ENCODE data around the gene CROCC2.

CROCC2 gene

DNA sequence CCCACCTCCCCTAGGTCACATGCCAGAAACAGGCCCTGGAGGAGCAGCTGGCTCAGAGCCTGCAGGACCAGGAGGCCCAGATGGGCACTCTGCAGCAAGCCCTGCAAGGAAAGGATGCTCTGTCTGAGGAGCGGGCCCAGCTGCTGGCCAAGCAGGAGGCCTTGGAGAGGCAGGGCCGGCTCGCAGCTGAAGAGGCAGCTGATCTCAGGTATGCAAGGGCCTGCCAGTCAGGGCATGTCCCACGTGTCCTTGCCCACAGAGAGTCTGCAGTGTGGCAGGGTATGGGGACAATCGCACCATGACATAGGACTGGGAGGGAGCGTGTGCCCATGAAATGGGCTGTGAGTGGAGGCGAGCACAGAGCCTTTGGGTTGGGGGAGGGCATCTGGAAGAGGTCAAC lies 39.9 kb downstream of the CROCC2 start:
- no peak for DNase-seq

DNA sequence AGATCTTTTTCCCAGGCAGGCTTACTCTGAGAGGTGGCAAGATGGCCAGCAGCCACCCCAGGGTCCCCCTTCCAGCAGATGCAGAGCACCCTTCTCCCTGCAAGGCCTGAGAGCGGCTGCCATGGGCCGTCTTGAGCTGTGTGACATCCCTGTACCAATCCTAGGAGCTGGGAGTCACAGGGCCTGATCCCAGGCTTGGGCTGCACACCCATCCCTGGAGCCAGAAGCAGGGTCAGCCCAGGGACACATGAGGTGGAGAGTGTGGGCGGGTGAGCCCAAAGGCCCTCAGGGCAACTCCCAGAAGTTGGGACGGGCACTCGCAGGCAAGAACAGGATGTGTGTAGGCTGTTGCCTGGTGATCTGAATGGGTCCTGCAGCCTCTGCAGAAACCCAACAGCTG lies 40.5 kb downstream of the CROCC2 start:
- DNase-seq = no peak

DNA sequence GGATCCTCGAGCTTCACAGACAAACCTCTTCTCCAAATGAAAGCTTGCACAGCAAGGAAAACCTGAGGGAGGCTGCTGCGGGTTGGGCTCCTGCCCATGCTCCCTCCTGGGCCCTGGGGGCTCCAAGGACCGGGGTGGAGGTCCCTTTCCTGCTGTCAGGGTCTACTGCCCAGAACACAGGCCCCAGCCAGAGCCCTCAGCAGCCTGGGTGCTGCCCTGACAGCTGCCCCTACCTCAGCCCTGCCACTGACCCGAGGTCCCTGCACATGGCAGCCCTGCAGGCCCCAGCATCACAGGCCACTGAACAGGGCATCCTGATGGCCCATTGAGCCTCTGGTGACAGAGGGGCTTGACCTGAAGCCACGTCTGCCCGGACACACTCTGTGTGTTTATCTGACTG lies 41.0 kb downstream of the CROCC2 start:
- DNase-seq = no peak

GRCh38 chr2:240947607-240948006 lies 41.5 kb downstream of the CROCC2 start:
- DNase-seq = no peak

- DNase-seq = no peak
These were observed 42.0 kb downstream of the CROCC2 start for GRCh38 chr2:240948086-240948485.

DNA sequence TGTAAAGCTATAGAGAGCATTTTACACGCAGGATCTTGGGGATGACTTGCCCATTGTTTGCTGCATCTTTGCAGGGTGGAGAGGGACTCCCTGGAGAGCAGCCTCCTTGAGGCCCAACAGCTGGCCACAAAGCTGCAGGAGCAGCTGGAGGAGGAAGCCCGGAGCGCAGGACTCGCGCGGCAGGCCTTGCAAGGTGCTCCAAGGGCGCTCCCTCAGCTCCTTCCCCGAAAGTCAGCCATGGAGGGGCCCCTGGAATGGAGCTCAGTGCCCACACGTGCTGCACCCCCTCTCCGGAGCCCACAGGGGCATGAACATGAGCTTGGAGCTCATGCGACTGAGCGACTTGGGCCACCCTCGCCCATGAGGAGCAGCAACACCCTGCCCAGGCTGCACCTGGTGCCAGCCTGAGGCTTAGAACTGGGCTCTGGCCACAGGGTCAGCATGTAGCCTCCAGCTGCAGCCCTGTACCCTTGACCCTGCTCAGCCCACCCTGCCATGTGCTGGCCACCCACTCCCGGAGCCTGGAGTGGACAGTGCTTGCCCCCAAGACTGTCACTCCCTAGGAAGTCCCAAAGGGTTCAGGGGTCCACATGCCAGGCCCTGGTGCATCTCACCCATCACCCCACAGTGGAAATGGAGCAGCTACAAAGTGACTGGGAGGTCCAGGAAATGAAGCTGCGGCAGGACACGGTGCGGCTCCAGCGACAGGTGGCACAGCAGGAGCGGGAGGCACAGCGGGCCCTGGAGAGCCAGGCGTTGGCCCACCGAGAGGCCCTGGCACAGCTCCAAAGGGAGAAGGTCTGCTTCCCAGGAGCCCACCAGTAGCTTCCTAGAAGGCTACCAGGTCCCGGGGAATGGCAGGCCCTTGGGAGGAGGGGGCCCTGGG lies 43.0 kb downstream of the CROCC2 start:
- DNase-seq = no peak

DNA sequence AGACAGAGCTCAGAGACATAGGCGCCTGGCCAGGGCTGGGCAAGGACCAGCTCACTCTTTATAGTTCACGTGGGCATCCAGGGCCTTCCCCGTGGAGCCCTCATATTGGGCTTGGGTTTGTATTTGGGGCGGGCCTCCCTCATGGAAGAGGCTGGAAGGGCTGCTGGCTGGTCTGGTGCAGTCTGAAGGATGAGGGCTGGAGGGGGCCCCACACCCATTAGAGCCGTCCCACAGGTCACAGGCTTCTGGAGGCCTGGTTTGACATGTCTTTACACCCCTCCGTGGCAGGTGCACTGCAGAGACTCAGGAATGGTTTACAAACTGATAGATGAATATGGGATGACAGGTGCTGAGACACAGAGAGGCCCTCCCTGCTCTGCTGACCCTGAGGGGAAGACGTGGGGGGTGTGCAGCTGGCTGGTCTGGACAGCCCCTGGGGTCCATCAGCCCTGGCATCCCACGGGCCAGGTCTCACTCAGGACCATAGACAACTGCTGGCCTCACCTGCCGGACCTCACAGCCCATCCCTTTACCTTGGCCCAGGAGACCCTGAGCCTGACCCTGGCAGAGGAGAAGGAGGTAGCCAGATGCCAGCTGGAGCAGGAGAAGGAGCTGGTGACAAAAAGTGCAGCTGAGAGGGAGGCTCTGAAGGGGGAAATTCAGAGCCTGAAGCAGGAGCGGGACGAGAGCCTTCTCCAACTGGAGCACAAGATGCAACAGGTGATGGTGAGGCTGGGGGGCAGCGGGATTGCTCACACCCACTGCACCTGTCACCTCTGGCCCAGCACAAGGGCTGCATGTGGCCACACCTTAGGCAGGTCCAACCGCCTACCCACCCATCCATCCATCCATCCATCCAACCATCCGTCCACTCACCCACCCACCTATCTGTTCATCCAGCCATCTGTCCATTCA lies 43.9 kb downstream of the CROCC2 start:
- DNase-seq = no peak

GRCh38 chr2:240951045-240951594 lies 45.0 kb downstream of the CROCC2 start:
- DNase-seq = no peak

DNA sequence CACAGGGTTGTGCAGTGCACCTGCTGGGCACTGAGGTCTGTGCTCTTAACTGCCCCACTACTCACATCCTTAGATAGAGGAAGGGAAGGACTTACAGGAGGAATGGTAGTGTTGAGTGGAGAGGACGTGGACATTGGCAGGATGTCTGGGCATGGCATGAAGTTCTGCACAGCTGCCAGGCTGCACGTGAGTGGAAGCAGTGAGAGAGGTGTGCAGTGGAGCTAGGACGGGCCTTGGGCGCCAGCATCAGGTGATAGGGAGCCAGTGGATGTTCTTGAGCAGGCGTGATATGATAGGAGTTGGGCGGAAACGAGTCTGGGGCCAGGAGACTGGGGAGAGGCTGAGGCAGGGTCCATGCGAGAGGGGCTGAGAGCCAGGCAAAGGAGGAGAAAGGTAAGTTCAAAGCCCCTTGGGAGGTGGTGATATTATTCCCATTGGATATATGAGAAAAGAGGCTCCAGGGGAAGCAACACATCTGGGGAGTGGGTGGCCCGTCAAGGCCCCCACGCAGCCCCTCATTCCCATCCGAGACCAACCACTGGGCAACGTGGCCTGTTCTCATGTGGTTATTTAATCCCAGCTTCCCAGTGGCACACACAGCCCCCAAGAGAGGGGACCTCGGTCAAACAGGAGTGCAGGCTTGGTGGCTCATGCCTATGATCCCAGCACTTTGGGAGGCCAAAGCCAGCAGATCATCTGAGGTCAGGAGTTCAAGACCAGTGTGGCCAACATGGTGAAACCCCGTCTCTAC lies 46.5 kb downstream of the CROCC2 start:
- DNase-seq = no peak

DNA sequence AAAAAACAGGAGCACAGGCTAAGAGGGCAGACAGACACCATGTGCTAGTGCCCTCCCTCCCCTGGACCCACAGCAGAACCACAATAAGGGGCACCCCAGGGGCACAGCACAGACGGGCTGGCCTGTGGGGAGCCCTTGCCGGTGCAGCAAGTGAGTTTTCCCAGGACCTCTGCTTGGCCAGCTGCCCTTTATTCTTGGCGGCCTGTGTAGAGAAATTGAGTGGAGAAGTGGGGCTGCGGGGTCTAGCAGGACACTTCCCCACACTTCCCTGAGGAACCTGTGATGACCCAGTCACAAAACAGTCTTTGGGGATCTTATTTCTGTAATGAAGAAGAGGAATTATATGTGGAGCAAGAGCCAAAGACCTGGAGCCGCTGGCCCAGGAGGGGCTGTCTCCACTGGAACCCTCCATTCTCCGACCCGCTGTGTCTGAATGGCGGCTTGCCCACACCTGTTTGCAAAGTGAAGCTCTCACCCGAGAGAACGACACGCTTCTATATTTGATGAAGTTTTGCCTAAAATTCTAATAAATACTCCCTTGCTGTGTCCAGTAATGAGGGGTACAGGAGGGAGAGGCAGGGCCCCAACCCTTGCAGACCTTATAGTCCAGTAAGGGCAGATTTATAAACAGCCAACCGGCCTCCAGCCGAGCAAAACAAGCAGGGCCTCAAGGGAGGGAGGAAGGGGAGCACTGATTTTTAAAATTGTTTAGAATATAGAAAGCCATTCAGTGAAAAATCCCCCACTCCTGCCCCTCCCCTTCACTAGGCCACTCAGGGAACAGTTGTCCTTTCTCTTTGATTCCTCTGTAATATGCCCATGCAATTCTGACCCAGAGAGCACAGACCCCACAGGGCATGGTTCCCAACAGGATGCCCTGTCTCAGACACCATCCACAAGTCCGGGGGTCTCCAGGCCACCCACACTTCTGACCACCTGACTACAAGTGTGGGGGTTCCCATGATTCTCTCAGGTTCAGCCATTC lies 47.6 kb downstream of the CROCC2 start:
- DNase-seq = no peak

- no peak for DNase-seq
These were observed 48.5 kb downstream of the CROCC2 start for GRCh38 chr2:240954436-240955305.

DNA sequence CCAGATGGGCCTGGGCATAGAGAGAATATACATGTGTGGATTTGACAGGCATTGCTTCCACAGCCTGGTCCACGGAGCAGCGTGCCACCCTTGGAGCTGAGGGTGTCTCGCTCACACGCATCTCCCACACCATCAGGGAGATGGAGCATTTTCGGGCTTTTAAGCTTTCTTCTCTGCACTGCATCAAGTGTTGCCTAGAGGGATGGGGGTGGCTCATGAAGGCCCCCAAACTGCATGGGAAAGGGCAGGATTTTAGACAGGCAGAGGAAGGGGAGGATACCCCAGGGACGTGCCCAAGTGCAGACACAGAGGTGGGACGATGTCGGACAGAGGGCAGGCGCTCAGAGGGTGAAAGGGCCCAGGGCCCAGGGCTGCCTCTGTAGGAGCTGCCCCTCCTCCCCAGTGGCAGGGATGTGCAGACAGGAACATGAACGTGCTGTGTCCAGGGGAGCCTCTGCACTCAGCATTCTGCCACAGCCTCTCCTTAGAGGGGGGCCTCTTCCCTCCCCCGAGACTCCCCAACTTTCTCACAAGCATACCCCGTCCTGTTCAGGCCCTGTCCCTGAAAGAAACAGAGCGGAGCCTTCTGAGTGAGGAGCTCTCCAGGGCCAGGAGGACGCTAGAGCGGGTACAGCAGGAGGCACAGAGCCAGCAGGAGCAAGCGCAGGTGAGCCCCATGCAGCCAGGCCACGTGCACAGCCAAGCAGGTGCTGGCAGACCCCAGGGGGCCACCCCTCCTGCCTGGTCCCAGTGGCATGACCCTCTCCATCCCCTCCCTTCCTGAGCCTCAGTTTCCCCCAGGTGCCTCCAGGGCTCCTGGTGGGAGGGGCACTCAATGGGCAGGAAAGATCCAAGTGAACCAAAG lies 49.4 kb downstream of the CROCC2 start:
- DNase-seq = no peak

DNA sequence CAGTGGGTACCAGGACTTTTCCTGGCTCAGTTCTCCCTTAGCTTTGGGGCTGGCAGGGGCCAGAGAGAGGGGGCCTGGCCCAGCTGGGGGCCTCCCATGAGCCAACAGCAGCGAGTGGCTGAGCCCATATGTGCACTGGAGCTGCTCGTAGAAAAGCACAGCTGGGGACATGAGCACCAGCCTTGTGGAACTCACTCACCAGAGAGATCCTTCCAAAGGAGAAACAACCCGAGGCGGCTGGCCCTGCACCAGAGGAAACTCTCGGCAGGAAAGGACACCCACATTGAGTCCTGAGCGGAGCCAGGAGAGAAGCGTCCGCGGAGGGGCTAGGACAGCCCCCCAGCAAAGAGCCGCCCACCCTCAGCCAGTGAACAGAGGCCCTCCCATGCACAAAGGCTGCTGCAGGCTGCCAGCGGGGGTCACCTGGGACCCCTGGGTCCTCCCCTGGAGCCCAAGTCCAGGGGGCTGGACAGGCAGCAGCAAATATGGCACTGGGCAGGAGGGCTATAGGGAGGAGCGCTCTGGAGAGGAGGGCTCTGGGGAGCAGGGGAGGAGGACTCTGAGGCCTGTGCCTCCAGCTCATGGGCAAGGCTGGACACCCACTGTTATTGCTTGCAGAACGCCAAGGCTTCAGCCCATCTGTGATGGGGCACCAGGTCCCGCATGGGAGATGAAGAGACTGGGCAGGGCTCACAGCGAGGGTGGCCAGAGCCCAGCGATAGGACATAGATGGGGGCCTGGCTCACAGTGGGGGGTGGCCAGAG lies 50.2 kb downstream of the CROCC2 start:
- no peak for DNase-seq

GRCh38 chr2:240956935-240957655 lies 51.0 kb downstream of the CROCC2 start:
- DNase-seq = no peak

GRCh38 chr2:240957656-240958365 lies 51.7 kb downstream of the CROCC2 start:
- DNase-seq = no peak

DNA sequence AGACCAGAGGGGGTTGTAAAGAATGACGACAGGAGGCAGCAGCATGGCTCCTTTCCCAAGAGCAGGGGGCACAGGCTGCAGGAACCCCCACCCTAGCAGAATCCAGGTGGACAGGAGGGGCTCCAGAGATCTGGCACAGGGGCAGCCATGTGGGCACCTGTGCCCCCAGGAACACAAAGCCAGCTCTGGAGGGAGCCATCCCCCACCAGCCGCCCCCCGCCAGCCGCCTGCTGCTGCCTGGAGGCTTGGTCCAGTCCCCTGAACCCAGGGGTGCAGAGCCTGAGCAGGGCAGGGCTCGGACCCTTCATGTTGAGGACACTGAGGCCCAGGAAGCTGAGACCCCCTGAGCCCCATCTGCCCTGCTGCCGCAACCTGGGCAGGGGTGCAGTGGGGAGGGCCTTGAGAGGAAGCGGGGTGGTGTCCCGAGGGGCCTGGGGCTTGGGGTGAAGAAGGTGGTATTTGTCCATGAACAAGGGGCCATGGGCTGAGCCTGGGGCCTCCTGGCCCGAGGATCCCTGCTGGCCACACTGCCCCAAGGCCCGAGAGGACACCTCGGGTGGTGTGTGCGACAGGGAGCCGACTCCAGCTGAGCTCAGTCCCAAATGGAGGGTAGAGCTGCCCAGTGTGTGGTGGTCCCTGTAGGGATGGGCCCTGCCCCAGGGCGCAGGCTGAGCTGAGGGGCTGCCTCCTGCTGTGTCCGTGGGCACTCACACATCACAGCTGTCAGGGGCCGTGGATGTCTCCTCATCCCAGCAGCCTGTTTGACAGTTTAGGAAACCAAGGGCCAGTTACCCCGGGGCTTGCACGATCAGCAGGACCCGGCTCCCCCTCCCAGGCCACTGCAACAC lies 52.5 kb downstream of the CROCC2 start:
- no peak for DNase-seq

Measured in activated CD4-positive, alpha-beta T cell treated with anti-CD3 and anti-CD28 coated beads, Interleukin-2, Interleukin-6, amounts not matched to agents 100 ng/mL and 50 ng/mL, durations not matched to agents 16 hours and 8 hours (primary cell).